ENCODE results near the gene ANKRD55.

- no peak for TF ChIP-seq ZNF501 (tag by site-specific recombination; IDR thresholded peaks at IDR 0.05)
- no peak for TF ChIP-seq ZNF398 (tag by site-specific recombination; IDR thresholded peaks at IDR 0.05)
Measured at GRCh38 chr5:56161927-56162326, 71.2 kb downstream of the ANKRD55 start.

All from HEK293 (cell line).